GM12891 (cell line): Measurements from ENCODE around the gene HEMK1.

ENCODE experiments used
- DNase-seq: peaks from one replicate; pipeline ENCODE4 v3.0.0; 2011; ENCODE audit warnings: low spot score; ENCODE audit not compliant: insufficient read length
- FAIRE-seq: peaks from 2 replicates; lab custom pipeline; 2011; peaks lifted over from hg19 to GRCh38; lab: Jason Lieb, UNC
- PAX5 ChIP-seq: IDR thresholded peaks from 2 replicates; pipeline ENCODE4 v1.6.1; 2011; ENCODE audit warnings: low read length, moderate library complexity, mild to moderate bottlenecking; ENCODE audit not compliant: insufficient read depth, severe bottlenecking
- POLR2A ChIP-seq: IDR thresholded peaks from 2 replicates; pipeline ENCODE4 v1.6.1; 2011; ENCODE audit warnings: low read depth, low read length, control low read depth
- POLR2AphosphoS5 ChIP-seq: IDR thresholded peaks from 2 replicates; pipeline ENCODE4 v1.6.1; 2011; ENCODE audit warnings: low read depth, low read length, control low read depth
- POU2F2 ChIP-seq: IDR thresholded peaks from 2 replicates; pipeline ENCODE4 v1.6.1; 2011; ENCODE audit warnings: low read depth, mild to moderate bottlenecking, control low read depth, low read length, moderate library complexity
- SPI1 ChIP-seq: IDR thresholded peaks from 2 replicates; pipeline ENCODE4 v1.6.1; 2011; ENCODE audit warnings: low read depth, low read length, control low read depth
- TAF1 ChIP-seq: IDR thresholded peaks from 2 replicates; pipeline ENCODE4 v1.6.1; 2011; ENCODE audit warnings: low read depth, low read length, control low read depth

Gene HEMK1

GRCh38 chr3:50532062-50532705 is 37.1 kb upstream of the HEMK1 start:
- no peak for DNase-seq
- no peak for FAIRE-seq
- TF ChIP-seq POU2F2 (no peak), TAF1 (no peak), POLR2AphosphoS5 (no peak), POLR2A (no peak), PAX5 (no peak), SPI1 (no peak)

GRCh38 chr3:50533316-50533715 is 36.0 kb upstream of the HEMK1 start:
- DNase-seq (no peak), FAIRE-seq (no peak)
- TF ChIP-seq PAX5 (no peak), POU2F2 (no peak), SPI1 (no peak), TAF1 (no peak), POLR2A (no peak), POLR2AphosphoS5 (no peak)

GRCh38 chr3:50533807-50534461 is 35.4 kb upstream of the HEMK1 start:
- FAIRE-seq (no peak), DNase-seq (no peak)
- no peak for TF ChIP-seq POU2F2

GRCh38 chr3:50534681-50535330 is 34.5 kb upstream of the HEMK1 start:
- DNase-seq, result no peak

GRCh38 chr3:50536471-50537180 is 32.7 kb upstream of the HEMK1 start:
- FAIRE-seq (no peak), DNase-seq (no peak)
- no peak for TF ChIP-seq TAF1
- no peak for TF ChIP-seq POLR2AphosphoS5
- TF ChIP-seq POLR2A, result no peak
- no peak for TF ChIP-seq POU2F2
- TF ChIP-seq SPI1, result no peak
- TF ChIP-seq PAX5, result no peak

More at GRCh38 chr3:50534681-50535330, 34.5 kb upstream of the HEMK1 start:
- FAIRE-seq, result no peak
- TF ChIP-seq PAX5 (no peak), SPI1 (no peak), TAF1 (no peak), POLR2A (no peak), POLR2AphosphoS5 (no peak), POU2F2 (no peak)

- DNase-seq (no peak), FAIRE-seq (no peak)
- no peak for TF ChIP-seq PAX5
- TF ChIP-seq TAF1, result no peak
- TF ChIP-seq POLR2A, result no peak
- TF ChIP-seq POLR2AphosphoS5, result no peak
- no peak for TF ChIP-seq POU2F2
- TF ChIP-seq SPI1, result no peak
These were observed 31.7 kb upstream of the HEMK1 start for GRCh38 chr3:50537421-50538129.

- DNase-seq, result no peak
- FAIRE-seq, result no peak
- no peak for TF ChIP-seq POU2F2
- TF ChIP-seq TAF1, result no peak
- no peak for TF ChIP-seq SPI1
These were observed 29.7 kb upstream of the HEMK1 start for GRCh38 chr3:50539356-50540286.
